GDM1 (cell line): ENCODE results near the gene HOXA2.

Experiments
- DNase-seq: peaks from one replicate; lab custom pipeline; 2025; lab: John Stamatoyannopoulos, UW

HOXA2 gene

DNA sequence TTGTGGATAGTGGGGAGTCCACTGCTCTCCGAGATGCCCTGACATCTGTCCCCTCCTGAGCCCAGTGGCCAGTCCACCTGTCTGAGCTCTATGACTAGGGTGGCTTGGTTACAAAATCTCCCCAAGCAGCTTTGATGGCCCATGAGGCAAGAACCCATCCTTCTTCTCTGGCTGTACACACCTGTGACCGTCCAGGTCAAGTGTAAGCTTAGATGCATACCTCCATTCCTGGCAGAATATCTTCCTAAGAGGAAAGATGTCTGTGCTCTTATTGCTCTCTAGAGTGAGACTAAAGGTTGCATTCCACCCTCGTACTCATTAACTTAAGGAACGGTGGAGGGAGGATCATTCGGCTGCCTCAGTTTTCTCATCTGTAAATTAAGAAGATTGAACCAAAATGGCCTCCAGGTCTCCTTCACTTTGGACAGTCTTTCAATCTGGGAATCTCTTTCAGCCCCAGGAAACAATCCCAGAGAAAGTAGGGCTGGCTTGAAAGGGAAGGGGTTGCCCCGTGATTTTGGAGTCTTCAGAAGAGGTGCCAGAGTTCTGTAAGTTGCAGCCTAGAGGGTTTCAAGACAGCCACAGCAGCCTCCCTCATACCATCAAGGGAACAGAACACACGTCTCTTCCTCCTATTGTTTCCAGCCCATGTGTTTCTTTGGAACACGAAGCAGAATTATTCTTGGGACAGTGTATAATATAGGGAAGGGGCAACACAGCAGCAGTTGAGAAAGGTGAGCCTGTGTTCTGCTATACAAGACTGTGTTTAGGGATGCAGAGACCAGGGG, 22.6 kb upstream of the HOXA2 start:
- DNase-seq, result no peak

DNA sequence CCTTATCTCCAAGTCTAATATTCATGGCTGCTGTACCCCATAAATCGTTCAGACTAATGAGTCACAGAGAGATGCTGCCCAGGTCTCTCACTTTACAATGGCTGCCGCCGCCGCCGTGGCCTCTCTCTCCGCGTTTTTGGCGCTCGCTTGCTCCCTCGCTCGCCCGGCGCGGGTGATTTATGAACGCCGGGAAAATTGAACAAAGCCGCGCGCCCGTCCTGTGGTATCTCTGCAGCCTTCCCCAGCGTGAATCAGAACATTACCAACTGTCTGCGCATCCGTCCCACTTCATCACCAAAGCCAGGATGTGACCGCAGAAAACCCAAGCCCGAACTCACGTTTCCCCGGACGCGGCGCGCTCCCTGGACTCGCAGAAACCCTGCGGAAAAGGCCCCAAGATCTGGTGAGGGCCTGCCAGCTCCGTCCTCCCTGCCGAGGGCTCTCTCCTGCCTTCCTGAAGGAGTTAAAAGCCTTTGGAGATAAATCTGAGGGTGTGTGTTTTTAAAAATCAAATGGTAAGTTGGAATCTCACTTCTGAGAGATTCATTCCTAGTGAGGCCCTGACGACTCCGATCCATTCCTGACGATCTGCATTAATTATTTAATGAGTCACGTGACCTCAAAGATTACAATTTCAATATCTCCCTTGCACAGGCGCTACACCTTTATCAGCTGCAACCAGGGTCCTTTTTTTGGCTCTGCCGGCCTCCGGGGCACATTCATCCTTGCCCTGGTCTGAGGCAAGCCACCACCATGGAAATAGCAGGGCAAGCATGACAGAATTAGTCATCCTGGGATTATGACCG, 21.8 kb upstream of the HOXA2 start:
- DNase-seq, result no peak

DNA sequence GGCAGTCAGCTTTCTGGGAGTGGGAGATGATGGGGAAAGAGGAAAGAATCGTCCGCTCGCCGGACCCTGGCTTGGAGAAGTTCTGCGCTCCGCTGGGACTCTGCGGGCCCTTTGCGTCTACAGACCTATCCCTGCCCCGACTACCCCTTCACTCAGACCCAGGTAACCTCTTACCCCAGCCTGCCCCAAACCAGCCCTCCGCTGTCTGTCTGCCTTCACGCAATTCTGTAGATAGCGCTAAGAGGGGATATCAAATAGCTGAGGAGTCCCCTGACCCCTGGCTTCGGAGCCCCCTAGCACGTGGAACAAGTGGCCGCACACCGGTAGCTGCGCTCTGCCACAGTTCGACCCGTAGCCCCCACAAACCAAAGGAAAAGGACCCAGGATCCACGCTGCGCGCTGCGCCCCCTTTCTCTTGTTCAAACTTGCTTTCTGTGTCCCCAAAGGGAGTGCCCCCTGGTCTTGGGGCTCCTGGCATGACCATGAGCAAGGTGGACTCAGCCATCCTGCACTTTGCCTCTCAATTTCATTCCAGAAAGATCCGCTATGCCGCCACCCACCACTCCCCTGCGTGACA, 21.1 kb upstream of the HOXA2 start:
- no peak for DNase-seq

DNA sequence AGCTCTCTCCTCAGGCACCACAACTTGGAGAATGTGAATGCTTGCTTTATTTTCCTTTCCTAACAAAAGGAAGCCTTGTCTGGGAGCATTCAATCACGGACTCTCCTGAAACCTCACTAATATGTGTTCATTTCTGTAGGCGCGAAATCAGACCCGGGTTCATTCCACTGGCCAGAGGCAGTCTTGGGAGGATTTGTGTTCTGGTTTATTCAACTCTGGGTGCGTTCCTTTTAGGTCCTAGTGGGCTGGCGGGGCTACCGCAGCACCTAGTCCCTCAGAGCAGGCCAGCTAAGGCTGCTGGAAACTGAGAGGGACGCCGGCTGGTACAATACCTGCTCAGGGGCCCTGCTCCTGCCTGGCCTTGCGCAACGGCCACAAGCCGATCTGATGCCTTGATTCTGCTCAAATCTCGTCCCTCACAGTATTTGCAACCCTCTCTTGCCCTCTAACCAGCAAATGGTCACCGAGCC, 20.6 kb upstream of the HOXA2 start:
- DNase-seq, result no peak

DNA sequence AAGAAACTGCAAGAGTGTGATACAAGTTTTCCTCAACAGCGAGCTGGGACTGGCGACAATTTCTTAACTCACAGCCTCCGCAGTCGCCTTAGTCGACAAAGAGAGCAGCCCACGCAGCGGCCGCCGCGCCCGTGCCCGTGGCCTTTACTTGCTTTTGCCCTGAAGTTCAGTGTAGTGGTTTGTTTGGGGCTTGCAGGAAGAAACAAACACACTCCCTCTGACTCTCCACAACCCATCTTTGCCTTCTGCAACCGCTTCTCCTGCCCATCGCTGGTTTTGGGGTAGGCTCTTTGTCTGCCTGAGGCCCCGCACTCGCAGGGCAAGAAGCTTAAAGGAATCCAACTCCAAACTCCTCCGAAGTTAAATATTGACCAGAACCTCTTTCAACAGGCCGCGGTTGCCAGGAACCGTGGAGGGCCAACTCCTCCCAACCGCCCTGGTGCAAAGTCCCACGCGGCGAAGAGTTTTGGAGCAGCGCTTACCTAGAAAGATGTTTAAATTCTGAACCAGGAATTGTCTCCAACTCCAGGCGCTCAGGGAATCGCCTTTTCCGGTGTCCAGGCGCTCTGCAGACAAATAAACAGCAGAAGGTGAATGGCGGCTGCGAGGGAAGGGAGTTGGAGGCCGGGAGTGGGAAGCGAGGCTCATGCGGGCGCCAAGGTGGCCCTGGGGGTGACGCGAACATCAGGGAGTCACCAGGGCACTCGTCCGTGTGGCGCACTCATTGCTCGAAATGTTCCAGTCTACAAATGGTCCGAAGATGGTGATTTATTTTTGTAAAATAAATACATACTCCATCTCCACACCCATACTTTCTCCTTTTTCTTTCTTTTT, 19.8 kb upstream of the HOXA2 start:
- DNase-seq, result no peak

DNA sequence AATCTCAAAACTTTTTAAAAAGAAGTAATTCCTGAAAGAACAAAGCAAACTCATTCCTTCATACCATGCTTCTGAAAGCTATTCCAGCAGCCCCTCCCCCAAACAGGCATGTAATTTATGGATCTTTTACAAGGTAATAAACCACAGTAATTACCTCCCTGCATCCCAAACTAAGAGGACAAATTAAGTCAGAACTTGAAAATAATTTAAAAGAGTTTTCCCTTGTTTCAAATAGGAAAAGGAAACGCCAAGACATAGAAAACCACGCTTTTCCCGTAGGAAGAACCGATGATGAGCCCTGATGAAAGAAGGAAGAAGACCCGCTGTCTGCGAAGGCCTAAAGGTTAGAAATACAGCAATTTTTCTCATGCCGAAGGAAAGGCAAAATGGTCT, 19.2 kb upstream of the HOXA2 start:
- no peak for DNase-seq

DNA sequence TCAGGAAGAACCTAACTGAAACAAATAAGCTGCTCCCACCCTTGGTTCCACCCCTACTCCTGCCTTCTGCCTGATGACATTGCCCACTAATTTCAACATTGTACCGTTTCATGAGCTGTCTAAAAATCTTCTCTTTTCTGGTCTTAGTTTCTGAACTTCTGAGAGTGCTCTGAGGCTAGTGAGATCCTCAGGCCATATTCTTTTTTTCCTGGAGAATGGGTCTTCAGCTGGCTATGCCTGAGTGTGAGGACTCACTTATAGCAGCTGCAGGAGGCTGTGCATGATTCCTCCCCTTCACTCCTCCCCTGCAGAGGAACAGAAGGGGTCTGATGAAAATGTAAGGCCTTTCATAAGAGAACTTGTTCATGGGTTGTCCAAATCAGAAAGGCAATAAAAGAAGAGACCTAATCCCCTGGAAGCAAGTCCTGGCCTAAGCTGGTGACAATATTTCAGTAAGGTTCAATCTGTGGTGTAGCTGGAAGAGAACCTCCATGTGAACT, 17.0 kb upstream of the HOXA2 start:
- DNase-seq, result no peak

DNA sequence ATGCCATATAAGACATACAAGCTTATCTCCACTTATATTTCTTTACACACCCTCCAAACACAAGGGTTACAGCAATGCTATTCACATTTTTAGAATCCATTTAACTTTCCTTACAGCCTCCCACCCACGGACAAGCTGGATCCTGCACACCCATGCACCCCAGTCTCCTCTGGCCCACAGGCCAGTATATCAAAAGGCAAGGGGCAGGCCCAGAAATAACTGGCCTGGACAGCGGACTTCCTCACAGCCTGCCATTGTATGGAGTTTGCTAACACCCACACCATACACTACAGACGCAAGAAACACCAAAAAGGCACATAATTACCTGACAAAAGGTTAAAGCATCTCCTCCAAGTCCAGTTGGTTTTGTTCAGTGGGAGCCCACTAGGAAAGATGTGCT, 16.1 kb upstream of the HOXA2 start:
- DNase-seq, result no peak

DNA sequence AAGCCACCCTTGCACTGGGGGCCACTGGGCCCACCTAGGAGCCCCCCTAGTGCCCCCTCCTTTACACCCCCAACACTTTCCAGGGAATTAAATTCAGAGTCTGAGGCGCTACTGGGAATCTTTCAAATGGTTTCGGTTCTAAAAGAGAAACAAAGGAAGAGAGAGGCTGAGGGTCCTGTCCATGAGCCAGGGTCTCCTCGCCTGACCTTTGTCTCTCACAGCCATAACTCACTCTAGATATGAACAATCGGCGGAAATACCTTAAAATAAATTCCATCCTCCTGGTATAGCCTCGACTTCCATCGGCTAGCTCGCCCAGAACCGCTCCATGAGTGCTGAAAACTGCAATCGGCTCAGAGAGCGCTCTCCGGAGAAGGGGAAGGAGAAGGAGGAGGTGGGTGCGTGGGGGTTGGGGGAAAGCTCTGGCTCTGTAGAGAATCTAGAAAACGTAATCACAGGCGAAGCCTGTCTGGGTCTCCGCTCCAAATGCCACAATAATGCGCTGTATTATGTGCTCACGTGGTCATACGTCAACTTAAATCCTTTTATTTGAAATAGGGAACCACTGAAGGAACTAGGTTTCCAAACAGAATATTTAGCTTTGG, 15.5 kb upstream of the HOXA2 start:
- DNase-seq, result no peak

DNA sequence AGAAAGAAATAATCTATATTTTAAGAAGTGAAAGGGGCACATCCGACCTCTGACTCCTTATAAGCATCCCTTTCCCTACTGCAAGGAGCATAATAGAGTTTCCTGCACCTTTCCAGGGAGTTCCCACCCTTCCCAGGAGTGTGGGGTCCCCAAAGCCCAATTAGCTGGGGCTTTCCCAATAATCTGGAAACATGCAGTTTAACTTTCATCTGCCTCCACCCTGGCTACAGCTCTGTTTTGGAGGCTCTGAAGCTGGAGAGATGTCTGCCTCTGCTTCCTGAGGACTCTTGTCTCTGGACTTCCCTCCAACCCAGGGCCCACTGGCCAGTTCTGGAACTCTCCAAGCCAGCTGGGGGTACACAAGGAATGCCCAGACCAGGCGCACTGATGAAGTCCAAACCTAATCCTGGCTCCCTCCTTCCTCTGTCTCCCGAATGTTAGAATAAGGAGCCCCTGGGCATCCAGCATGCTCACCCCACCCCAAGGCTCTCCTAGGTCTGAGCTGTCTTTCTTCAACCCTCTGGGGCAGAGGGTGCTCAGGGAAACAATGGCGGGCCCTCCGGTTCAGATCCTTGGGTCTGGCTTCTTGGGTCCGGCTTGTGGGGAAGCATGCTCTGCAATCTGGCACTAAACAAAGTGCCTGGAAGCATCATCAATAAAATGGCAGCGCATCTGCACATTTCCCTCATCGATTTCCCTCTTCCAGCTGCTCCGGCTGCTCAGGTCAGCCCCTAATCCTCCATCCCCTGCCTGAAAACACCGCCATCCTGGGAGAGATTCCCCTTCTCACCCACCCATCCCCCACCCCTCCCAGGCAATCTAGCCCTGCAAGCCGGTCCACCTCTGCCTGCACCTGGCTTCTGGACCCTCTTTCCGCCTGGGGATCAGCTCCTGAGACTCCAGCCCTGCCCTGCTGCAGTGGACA, 14.7 kb upstream of the HOXA2 start:
- no peak for DNase-seq

DNA sequence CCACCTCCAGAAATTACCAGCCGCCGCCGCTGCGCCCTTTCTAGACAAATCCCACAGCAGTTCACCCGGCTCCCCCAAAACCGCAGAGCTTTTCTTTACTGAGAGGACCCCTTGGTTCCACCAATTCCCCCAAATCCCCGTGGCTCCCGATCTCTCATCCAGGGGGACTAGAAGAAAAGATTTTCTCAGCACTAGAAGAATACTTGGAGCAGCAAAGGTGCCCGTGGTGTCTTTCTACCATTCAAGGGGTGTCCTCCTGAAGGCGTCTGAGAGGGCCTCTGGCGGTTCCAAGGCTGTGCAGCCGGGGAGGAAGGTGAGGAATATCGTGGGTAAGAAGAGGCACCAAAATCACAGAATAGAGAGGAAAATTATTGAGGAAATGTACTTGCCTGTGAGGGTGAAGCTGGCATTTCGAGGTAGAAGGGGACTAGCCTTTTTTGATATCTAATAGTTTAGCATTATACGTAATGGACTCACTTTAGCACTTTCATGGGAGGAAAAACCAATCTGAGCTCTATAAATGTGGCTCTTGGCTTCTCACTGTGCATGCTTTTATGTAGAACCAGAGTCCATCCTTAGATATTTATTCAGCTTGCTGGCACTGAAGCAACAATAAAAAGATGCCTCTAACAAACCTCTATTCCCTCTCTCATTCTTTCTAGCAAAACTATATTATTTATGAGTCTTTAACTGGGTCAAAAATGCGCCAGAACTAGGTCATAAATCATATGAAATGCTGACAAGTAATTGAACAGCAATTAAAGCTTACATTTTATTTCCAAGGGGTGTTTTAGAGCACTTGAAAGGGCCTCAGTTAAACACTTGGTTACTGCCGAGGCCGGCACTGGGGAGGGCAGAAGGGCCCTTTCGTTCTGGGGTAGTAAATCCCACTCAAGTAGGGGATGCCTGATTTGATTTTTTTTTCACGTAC, 13.8 kb upstream of the HOXA2 start:
- no peak for DNase-seq

DNA sequence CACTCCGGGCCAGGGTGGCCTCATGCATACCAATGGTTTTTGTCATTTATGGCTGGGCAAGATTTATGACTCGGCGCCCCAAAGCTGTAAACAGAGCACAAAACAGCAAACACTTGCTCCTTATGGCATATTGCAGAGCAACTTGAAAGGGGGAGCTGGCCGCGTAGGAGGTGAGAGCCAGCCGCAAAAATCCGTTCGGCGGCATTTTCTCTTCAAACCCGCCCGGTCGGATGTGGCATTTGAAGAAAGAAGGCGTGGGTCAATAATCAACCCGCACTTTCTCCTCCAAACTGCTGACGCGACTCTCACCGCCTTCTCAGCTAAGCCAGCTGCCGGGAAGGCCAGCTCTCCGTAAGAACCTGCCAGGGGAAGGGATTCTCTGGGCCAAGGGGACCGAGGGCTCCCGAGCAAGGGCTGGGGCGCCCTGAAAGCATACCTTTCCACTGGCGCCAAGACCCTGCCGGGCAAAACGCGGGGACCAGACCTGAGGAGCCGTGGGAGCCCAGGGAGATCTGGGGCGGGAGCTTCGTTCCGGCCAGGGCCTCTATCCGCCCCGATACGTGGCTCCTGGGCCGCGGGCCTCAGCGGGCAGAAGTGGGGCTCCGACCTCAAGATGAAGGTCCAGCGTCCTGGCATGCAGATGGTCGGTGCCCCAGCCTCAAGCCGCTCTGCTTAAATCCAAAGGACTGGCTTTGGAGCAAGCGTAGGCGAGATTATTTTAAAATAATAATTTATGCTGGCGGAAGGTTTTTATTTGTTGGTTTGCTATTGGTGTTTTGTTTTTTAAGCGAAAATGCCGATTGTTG, 12.9 kb upstream of the HOXA2 start:
- no peak for DNase-seq

DNA sequence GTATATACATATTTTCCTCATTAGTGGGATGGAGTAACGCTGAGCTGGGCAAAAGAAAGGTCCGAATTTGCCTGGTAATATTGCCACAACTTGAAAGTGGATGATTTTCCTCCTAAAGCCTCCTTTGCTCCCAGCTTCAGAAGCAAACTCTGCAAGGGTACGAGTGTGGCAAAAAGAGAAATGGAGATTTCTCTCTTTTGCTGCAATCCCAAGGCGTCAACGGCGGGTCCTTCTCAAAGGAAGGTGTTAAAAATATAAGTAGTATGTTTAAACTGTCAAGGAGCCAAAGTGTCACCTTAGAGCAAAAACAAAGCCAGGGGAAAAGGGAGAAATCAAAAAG, 12.4 kb upstream of the HOXA2 start:
- DNase-seq, result no peak

DNA sequence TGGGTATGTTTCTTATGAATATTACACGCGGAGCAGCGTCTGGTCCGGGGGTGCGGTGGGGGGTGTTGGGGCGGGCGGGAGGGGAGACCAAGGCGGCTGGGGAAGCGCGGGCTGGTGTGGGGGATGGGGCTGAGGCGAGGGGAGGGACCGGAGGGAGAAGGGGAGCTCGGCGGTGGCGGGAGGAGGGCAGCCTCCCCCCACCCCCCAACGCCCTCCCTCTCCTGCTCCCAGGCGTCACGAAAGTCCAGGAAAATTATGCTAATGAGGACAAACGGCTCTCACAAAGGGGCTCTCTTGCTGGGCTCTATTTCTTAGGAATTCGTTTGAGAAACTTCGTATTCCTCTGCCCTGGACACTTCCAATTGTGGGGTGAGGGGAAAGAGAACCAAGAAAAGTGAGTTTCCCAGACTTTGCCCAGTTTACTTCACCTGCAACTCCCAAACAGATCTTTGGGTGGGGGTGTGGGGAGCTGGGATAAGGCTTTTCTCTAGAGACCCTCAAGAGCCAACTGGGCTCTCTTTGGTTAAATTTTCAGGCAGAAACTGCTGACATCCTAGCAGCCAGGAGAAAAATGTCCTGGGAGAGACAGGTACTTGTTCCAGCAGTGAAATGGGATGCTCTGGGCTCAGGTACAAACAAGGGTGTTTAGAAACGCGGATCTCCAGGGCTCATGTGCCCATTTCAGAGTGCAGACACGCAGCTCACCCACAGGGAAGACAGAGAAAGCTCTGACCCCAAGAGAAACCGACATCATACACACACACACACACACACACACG, 11.7 kb upstream of the HOXA2 start:
- no peak for DNase-seq

DNA sequence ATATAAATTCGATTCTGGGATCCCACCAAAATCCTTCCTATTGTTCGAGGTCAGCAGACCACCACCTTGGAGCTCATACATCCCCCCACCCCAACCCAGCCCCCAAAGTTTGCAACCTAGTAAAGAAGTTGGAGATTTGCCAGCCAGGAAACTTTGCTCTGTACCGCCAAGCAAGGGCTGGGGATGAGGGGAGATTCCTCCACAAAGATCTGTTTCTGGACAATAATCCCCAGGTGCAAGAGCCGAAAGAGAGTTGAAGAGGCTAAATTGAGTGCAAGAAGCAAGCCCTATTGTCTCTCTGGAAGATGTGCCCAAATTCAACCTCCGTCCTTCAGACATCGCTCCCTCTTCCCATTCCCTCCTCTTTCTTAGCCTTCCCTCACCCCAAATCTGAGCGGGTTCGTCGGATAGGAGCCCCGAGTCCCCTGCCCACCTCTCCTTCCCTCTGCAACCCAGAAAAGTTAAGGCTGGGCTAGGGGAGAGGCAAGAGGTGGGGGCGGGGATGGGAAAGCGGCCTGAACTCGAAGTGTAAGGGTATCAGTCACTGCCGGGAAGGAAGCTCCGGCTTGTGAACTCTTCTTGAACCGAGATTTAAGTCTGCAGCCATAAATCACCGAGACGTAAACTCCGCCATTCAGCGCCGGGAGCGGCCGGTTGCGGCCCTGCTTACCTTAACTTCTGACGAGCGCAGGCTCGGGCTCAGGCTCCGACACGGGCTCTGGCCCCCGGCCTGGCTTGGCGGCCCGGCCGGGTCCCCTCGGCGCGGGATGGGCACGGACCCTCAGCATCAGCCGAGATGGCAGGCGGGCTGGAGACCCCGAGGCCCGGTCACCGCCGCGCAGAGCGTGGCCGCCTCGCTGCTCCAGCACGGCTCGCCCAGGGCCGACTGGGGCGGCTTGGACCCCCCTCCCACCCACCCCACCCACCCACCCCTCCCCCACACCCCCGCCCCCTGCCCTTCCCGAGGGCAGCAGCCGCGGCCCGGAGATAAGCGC, 10.8 kb upstream of the HOXA2 start:
- DNase-seq, result no peak

DNA sequence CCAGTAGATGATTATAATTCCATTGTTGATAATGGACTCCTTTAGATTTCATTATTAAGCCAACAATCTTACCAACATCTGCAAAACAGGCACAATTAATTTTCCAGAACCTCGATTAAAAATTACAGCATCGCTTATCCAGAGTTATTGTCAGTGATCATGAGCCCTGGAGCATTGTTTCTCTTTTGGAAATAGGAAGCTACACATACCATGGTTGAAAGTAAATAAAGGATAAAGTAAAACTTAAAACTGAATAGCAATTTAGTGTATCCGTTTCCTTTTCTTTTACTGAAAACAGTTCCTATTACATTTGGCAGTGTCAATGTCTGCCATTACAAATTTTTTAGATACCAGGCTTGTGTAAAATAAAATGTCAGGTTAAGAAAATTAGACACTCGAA, 9.9 kb upstream of the HOXA2 start:
- DNase-seq, result no peak
